Transverse colon (tissue), 3 donors: ENCODE measurements around the gene SSH2.
"Not testable (repeated sequence)": the region's sequence is repeated elsewhere in the genome, so short reads cannot be mapped to it uniquely, and the experiment has no call there.

ENCODE experiments used
- POLR2A ChIP-seq: fragments of 450-650 bp; IDR thresholded peaks from one replicate; pipeline ENCODE4 v1.6.1; 2016; ENCODE audit warnings: antibody characterized with exemption, mild to moderate bottlenecking, moderate library complexity
- TF ChIP-seq, protein P1 (sequence below), 5 experiments: fragments of 200-600 bp in 3 of 5; fragments of 450-650 bp in 2 of 5; sonication (generic) in 3 of 5; IDR thresholded peaks; 1 replicate in 2 of 5; 2 replicates in 3 of 5; pipeline ENCODE4 v1.5.1; 2016 to 2017; ENCODE audit warnings: antibody characterized with exemption in 5 of 5, inconsistent platforms in 3 of 5, mild to moderate bottlenecking in 2 of 5, moderate library complexity in 1 of 5

GRCh38 chr17:29897136-29897535 lies 32.9 kb downstream of the SSH2 start:
- TF ChIP-seq, protein P1, sequence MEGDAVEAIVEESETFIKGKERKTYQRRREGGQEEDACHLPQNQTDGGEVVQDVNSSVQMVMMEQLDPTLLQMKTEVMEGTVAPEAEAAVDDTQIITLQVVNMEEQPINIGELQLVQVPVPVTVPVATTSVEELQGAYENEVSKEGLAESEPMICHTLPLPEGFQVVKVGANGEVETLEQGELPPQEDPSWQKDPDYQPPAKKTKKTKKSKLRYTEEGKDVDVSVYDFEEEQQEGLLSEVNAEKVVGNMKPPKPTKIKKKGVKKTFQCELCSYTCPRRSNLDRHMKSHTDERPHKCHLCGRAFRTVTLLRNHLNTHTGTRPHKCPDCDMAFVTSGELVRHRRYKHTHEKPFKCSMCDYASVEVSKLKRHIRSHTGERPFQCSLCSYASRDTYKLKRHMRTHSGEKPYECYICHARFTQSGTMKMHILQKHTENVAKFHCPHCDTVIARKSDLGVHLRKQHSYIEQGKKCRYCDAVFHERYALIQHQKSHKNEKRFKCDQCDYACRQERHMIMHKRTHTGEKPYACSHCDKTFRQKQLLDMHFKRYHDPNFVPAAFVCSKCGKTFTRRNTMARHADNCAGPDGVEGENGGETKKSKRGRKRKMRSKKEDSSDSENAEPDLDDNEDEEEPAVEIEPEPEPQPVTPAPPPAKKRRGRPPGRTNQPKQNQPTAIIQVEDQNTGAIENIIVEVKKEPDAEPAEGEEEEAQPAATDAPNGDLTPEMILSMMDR (IDR thresholded peaks at IDR 0.05) = not testable (repeated sequence)
- TF ChIP-seq POLR2A = not testable (repeated sequence)
